ENCODE measurements around the gene TPGS1. TPM values are rescaled to one million over a fixed set of nuclear protein-coding genes. Genes with fewer than 3 reads are reported as not detected.
"Not testable (repeated sequence)": the region's sequence is repeated elsewhere in the genome, so short reads cannot be mapped to it uniquely, and the experiment has no call there.

The TPGS1 gene
- total RNA-seq, 3 donors from 2014 or later: 21.9 to 22.8 (median 22.6) TPM

DNA sequence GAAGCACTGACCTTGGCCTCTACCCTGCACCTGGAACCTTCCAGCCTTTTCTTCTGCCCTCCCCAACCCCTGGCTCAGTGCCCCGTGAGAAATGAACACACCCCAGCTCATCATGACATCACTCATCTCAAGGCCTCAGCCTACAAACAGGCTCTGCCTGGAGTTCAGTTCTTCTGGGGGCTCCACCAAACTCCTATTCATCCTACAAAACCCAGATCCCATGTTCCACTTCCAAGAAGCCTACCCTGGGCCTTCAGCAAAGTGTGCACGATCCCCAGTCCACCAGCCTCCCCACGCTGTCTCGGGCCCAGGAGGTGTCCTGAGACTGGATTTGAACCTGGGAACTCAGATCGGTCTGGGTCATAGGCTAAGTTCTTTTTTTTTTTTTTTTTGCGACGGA, 37.5 kb upstream of the TPGS1 start:
- Mint-ChIP-seq H3K36me3 (ENCODE audit: insufficient read depth) (no peaks in the 10 kb centered on the region), H3K27me3 (ENCODE audit: low read depth) (no peaks in the 10 kb centered on the region), H3K9me3 (no peaks in the 10 kb centered on the region), H3K4me1 (ENCODE audit: low read depth) (no peaks in the 10 kb centered on the region), H3K4me3 (no peak overlapping the region)
- DNase-seq (no peak), ATAC-seq (no peak)

DNA sequence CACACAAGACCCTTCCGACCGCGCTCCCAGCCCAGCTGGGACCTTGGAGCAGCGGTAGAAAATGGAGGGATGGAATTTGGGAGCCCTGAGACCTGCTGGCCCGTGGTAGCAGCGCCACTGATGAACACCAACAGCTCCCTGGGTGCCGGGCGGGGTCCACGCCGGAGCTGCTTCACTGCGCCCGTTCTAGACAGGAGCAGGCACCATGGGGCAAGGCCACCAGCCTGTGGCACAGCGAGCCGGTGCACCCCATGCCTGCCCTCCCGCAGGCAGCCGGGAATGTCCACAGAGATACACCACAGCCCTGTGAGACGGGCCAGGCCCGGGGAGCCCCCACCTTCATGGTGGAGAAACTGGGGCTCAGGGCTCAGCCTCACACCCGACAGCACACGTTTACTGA, 36.6 kb upstream of the TPGS1 start:
- Mint-ChIP-seq H3K4me3 (no peak overlapping the region), H3K36me3 (ENCODE audit: insufficient read depth) (no peaks in the 10 kb centered on the region), H3K27me3 (ENCODE audit: low read depth) (no peaks in the 10 kb centered on the region), H3K4me1 (ENCODE audit: low read depth) (no peaks in the 10 kb centered on the region), H3K9me3 (no peaks in the 10 kb centered on the region)
- no peak for ATAC-seq
- DNase-seq: no peak

DNA sequence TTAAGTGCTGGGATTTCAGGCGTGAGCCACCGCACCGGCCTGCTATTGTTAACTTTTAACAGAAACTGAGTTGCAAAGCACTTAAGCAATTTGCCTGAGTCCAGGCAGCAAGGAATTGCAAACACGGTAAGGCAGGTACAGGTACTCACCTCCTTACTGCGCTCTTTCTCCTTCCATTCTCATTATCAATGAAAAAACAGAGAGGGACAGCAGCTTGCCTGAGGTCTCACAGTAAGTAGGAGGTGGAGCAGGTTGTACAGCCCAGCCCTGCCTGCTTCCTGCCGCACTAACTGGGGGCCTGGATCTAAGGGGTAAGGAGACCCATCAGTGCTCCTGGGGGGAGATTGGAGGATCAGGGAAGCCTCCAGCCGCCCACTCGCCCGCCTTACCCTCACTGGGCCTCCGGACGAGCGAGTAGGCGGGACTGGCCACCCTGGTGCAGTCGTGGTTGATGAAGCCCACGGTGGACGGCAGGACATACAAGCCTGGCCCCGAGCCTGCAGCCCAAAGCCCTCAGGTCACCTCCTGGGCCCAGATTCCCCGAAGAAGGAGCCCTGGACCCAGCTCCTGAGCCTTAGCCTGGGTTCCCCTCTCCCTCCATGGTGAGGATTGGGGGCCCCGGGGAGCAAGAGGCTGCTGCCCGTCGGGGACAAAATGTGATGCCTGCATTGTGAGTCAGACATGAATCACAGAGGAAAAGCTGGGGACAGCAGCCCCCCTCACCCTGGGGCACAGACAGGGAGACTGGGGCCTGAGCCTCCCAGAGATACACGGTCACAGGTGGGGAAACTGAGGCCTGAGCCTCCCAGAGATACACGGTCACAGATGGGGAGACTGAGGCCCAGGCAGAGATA, 35.1 kb upstream of the TPGS1 start:
- Mint-ChIP-seq H3K4me1 (ENCODE audit: low read depth) (no peaks in the 10 kb centered on the region), H3K27me3 (ENCODE audit: low read depth) (no peaks in the 10 kb centered on the region), H3K9me3 (no peaks in the 10 kb centered on the region), H3K4me3 (no peak overlapping the region), H3K36me3 (ENCODE audit: insufficient read depth) (no peaks in the 10 kb centered on the region)
- no peak for DNase-seq
- ATAC-seq: no peak

DNA sequence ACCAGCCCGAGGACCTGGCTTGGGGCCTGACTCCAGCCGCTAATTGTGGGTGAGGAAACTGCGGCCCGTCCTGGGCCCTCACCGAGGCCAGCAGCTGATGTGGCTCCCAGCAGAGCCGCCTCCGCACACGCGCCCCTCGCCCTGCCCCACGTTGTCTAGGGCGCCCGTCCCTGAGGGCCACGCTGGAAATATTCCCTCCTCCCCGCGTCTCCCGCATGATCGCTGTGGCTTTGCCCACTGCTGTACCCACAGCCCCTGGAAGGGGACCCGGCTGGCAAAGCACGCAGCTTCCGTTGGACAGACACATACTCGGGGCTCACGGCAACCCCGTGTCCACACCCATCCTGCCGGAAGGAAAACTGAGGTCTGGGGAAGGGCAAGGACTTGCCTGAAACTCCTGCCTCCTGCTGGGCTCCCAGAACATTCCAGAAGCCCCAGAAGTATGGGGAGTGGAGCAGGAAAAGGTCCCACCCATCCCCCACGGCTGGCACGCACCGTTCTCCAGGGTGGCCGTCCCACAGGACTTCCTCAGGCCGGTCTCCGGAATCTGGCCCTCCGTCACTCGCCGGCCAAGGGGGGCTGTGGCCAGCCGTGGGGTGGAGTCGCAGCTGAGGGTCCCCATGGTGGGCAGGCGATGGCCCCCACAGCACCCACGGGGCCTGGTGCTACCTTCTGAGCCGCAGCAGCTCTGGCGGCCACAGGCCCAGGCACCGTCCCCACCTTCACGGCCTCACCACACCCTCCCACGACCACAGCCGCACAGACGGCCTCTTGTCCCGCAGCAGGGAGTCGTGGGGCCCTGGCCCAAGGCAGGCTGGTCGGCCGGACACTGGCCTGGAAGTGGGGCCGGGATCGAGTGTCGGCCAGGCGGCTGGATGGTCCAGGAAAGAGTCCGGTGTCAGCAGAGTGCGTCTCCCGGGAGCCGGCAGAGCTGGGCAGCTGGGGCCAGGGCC, 32.9 kb upstream of the TPGS1 start:
- no peak for ATAC-seq
- Mint-ChIP-seq H3K4me1 (ENCODE audit: low read depth) (no peaks in the 10 kb centered on the region), H3K27me3 (ENCODE audit: low read depth) (no peaks in the 10 kb centered on the region), H3K4me3 (no peak overlapping the region), H3K9me3 (no peaks in the 10 kb centered on the region), H3K36me3 (ENCODE audit: insufficient read depth) (no peaks in the 10 kb centered on the region)
- no peak for DNase-seq

DNA sequence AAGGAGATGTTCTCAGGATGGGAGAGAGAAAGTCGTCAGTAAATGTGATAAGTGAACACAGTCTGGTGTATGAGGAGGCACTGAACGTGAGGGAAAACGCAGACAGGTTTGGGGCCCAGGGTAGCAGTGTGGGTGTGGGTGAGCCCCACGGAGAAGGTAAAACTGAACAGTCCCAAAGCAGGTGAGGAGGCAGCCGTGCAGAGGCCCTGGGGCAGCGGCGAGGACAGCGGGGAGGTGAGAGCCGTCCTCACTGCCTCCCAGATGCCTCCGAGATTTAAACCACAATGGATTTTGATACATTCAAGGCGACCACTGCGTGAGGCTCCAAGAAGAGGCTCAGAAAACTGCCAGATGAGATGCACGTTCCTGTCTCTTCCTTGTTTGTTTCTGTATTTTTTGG, 31.9 kb upstream of the TPGS1 start:
- no peak overlapping the region for H3K4me3 Mint-ChIP-seq
- H3K27me3 Mint-ChIP-seq (ENCODE audit: low read depth): no peaks in the 10 kb centered on the region
- no peaks in the 10 kb centered on the region for H3K36me3 Mint-ChIP-seq (ENCODE audit: insufficient read depth)
- ATAC-seq: no peak
- peaks cover 5% of the 10 kb centered on the region for H3K4me1 Mint-ChIP-seq (ENCODE audit: low read depth)
- no peaks in the 10 kb centered on the region for H3K9me3 Mint-ChIP-seq
- no peak for DNase-seq

DNA sequence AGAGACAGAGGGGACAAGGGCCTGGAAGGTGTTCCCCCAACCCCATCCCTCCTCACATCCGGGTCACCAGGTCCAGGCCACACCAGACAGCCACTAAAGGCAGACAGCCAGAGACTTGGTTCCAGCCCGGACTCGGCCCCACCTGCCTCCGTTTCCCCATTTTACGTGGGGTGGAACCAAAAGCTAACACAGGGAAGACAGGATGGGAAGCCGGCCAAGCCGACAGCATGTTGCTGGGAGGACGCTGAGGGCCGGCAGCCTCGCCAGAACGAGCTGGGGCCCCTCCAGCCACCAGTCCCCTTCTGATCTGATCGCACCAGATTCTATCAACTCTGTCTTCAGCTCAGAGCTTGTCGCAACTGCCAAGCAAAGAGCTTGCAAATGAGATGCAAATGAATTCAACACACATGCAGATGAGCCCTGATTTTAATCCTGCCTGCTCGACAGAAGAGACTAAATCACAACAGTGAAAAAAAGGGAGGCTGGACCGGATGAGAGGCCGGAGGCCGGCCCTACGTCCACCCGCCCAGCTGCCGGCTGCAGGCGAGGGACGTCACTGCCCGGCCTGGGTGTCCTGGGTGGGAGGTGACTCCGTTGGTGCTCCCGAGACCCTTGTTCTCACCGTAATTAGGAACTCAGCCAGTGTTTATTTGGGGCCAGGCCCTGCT, 28.9 kb upstream of the TPGS1 start:
- Mint-ChIP-seq H3K36me3 (ENCODE audit: insufficient read depth) (no peaks in the 10 kb centered on the region), H3K9me3 (no peaks in the 10 kb centered on the region), H3K4me3 (no peak overlapping the region), H3K27me3 (ENCODE audit: low read depth) (no peaks in the 10 kb centered on the region), H3K4me1 (ENCODE audit: low read depth) (peaks cover 5% of the 10 kb centered on the region)
- ATAC-seq (no peak), DNase-seq (no peak)

DNA sequence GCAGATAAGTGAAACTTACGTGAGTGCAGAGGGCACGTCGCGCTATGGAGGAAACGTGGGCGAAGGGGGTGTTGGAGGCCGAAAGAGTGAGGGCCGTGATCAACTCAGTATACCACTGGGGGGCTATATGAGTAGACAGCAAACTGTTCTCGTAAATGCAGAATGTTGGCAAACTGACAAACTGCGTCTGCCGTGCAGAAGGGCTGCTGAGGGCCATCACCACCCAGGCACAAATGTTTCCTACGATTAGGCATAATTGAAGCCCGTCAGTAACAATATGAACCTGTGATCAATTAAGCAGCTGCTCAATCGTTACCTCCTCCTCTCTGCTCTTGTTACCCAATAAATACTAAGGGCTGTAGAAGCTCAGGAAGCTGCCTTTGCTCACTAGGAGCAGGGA, 28.3 kb upstream of the TPGS1 start:
- no peak for DNase-seq
- H3K4me1 Mint-ChIP-seq (ENCODE audit: low read depth): peaks cover 5% of the 10 kb centered on the region
- no peaks in the 10 kb centered on the region for H3K36me3 Mint-ChIP-seq (ENCODE audit: insufficient read depth)
- H3K9me3 Mint-ChIP-seq: no peaks in the 10 kb centered on the region
- H3K27me3 Mint-ChIP-seq (ENCODE audit: low read depth): peaks cover 2% of the 10 kb centered on the region
- no peak overlapping the region for H3K4me3 Mint-ChIP-seq
- ATAC-seq: no peak

DNA sequence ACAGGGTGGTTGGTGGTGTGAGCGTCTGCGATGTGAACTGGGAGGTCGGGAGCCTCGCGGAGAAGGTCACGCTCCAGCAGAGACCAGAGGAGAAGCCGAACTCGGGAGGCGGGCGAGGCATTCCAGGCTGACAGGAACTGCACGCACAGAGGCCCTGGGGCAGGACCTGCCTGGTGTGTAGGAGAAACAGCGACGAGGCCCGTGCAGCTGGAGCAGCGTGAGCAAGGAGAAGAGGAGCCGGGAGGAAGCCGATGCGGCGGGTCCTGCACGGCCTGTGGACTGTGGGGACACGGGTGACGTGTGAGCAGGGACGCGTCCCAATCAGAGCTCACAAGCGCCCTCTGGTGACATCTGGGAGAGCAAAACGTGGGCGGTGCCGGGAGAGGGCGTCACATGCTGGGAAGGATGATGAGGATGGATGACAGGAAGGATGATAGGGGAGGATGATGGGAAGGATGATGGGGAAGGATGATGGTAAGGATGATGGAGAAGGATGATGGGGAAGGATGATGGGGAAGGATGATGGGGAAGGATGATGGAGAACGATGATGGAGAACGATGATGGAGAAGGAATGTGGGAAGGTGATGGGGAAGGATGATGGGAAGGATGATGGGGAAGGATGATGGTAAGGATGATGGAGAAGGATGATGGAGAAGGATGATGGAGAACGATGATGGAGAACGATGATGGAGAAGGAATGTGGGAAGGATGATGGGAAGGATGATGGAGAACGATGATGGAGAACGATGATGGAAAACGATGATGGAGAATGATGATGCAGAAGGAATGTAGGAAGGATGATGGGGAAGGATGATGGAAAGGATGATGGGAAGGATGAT, 27.1 kb upstream of the TPGS1 start:
- Mint-ChIP-seq H3K36me3 (ENCODE audit: insufficient read depth) (no peaks in the 10 kb centered on the region), H3K9me3 (no peaks in the 10 kb centered on the region), H3K27me3 (ENCODE audit: low read depth) (peaks cover 11% of the 10 kb centered on the region), H3K4me1 (ENCODE audit: low read depth) (peaks cover 5% of the 10 kb centered on the region), H3K4me3 (peak overlapping the region; percentile 6)
- no peak for ATAC-seq
- DNase-seq: peak; percentile 39

DNA sequence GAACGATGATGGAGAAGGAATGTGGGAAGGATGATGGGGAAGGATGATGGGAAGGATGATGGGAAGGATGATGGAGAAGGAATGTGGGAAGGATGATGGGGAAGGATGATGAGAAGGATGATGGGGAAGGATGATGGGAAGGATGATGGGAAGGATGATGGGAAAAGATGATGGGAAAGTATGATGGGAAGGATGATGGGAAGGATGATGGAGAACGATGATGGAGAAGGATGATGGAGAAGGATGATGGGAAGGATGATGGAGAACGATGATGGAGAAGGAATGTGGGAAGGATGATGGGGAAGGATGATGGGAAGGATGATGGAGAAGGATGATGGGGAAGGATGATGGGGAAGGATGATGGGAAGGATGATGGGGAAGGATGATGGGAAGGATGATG, 26.2 kb upstream of the TPGS1 start:
- H3K4me1 Mint-ChIP-seq (ENCODE audit: low read depth); DNase-seq; H3K9me3 Mint-ChIP-seq; H3K36me3 Mint-ChIP-seq (ENCODE audit: insufficient read depth); ATAC-seq; H3K4me3 Mint-ChIP-seq: not testable (repeated sequence)
- peaks cover 18% of the 10 kb centered on the region for H3K27me3 Mint-ChIP-seq (ENCODE audit: low read depth)

DNA sequence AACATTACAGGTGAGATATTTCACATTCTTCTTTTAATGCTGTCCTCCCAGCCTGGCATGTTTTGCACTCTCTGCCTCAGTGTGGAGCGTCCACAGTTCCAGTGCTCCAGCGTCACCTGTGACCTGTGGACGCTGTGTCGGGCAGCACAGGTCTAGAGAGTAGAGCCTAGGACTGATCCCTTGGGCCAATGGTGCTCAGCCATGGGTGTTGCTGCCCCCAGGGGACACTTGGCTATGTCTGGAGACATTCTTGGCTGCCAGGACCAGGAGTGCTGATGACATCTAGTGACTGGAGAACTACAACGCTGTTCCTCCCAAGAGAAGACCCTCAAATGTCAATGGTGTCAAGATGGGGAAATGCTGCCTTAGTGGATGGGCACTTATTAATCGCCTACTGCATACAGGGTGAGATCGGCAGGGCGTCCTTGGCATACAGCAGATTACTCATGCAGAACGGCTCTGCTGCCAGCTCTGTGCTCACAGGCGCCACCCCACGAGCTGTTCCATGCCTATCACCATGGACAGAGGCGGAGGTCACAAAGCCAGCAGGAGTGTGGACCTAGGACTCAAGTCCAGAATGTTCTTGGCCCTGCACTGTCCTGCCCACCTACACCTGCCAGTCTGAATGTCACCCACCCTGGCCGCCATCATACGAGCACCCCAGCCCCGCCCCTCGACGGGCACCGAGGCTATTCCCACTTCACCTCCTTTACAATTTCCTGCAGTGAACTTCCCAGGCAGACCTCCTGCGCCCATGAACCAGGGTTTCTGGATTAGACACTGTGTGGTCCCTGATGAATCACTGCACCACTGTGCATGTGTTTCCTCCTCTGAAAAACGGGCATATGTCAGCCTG, 24.9 kb upstream of the TPGS1 start:
- no peak for DNase-seq
- Mint-ChIP-seq H3K4me3 (no peak overlapping the region), H3K27me3 (ENCODE audit: low read depth) (peaks cover 21% of the 10 kb centered on the region), H3K4me1 (ENCODE audit: low read depth) (peaks cover 5% of the 10 kb centered on the region), H3K9me3 (no peaks in the 10 kb centered on the region), H3K36me3 (ENCODE audit: insufficient read depth) (no peaks in the 10 kb centered on the region)
- no peak for ATAC-seq

DNA sequence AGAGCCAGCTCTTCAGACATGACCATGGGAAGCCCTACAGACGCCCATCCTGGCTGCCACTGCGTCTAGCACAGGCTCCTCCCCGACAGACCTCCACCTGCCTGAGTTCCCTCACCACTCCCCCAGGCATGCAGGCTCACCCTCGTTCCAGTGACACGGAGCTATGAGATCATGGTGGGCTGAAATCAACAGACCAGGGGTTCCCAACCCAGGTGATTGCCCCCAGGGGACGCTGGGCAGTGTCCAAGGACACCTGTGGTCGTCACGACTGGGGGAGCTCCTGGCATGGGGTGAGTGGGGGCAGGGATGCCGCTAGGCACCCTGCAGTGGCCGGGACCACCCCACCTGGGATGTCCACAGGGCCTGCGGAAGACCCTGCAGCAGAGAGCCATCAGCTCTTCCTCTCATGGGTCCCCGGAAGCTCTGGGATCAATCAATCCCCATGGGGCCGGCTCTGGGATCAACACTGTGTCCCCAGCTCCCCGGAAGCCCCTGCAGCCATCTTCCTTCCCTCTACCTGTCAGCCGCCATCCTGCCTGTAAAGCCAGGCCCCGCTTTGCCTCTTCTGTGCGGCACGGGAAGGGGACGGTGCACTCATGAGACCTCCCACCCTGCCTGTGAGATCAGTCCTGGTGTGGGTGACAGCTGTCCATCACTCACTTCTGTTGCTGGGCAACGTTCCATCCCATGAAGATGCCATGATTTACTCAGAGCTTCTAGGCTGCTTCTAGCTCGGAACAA, 23.8 kb upstream of the TPGS1 start:
- DNase-seq (no peak), ATAC-seq (no peak)
- H3K4me3 Mint-ChIP-seq: no peak overlapping the region
- no peaks in the 10 kb centered on the region for H3K36me3 Mint-ChIP-seq (ENCODE audit: insufficient read depth)
- peaks cover 21% of the 10 kb centered on the region for H3K27me3 Mint-ChIP-seq (ENCODE audit: low read depth)
- no peaks in the 10 kb centered on the region for H3K9me3 Mint-ChIP-seq
- H3K4me1 Mint-ChIP-seq (ENCODE audit: low read depth): peaks cover 5% of the 10 kb centered on the region

DNA sequence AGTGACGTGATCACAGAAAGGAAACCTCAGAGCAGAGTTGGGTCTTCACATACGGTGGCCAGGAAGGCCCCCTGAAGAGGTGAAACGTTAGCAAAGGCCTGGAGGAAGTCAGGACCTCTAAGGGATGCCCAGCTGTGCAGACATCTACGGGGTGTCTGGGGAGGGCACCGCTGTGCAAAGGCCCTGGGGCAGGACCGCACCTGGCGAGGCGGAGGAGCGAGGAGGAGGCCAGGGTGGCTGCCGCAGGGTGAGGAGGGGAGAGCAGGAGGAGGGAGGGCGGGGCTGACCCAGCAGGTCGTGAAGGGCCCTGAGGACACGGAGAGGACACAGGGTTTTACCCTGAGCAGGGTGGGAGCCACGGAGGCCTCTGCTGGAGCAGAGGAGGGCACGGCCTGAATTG, 22.8 kb upstream of the TPGS1 start:
- H3K9me3 Mint-ChIP-seq: no peaks in the 10 kb centered on the region
- H3K36me3 Mint-ChIP-seq (ENCODE audit: insufficient read depth): no peaks in the 10 kb centered on the region
- H3K4me1 Mint-ChIP-seq (ENCODE audit: low read depth): peaks cover 5% of the 10 kb centered on the region
- DNase-seq (no peak), ATAC-seq (no peak)
- no peak overlapping the region for H3K4me3 Mint-ChIP-seq
- peaks cover 21% of the 10 kb centered on the region for H3K27me3 Mint-ChIP-seq (ENCODE audit: low read depth)
